Activated T-helper 1 cell treated with anti-CD3 and anti-CD28 coated beads, Interleukin-12 subunit alpha, Interleukin-12 subunit beta, Interleukin-2, Interleukin-4 antibody, amounts not matched to agents 30 ng/mL and 10 ng/mL and 1 ng/mL, durations not matched to agents 14 hours and 24 hours and 36 hours (primary cell): ENCODE measurements around the gene KRTAP10-2. TPM values are rescaled to one million over a fixed set of nuclear protein-coding genes. Genes with fewer than 3 reads are reported as not detected.

Source experiments
- DNase-seq: peaks from one replicate; pipeline ENCODE4 v3.0.0; 2021; ENCODE audit warnings: low spot score
- H3K27ac Mint-ChIP-seq: one replicate; pipeline ENCODE4 v1.8.0; 2021; ENCODE audit warnings: mild to moderate bottlenecking, mixed read lengths
- H3K27me3 Mint-ChIP-seq: one replicate; pipeline ENCODE4 v1.8.0; 2022; ENCODE audit warnings: mild to moderate bottlenecking, moderate library complexity, mixed read lengths; ENCODE audit not compliant: insufficient read depth
- H3K36me3 Mint-ChIP-seq: one replicate; pipeline ENCODE4 v1.8.0; 2021; ENCODE audit warnings: low read depth, mixed read lengths
- H3K4me1 Mint-ChIP-seq: one replicate; pipeline ENCODE4 v1.8.0; 2021; ENCODE audit warnings: low read depth, mixed read lengths
- H3K4me3 Mint-ChIP-seq: one replicate; pipeline ENCODE4 v1.8.0; 2021; ENCODE audit warnings: mild to moderate bottlenecking, moderate library complexity, mixed read lengths
- H3K9me3 Mint-ChIP-seq: one replicate; pipeline ENCODE4 v1.8.0; 2021; ENCODE audit warnings: mixed read lengths
- intact Hi-C: fragments of 100-400 bp; cut with micrococcal nuclease; formaldehyde crosslinking; loops from one replicate; pipeline ENCODE4 v1.15.1; 2024
- total RNA-seq: library from RNA; stranded (reverse); gene quantifications from 2 replicates; pipeline ENCODE4 v1.2.3, GENCODE V29; 2022

The KRTAP10-2 gene
- total RNA-seq, 1 donor from 2014 or later: not detected

GRCh38 chr21:44528634-44528995 is 22.7 kb downstream of the KRTAP10-2 start:
- Mint-ChIP-seq H3K9me3 (no peaks in the 10 kb centered on the region), H3K27me3 (no peaks in the 10 kb centered on the region), H3K27ac (no peak overlapping the region), H3K4me1 (no peaks in the 10 kb centered on the region), H3K4me3 (no peak overlapping the region), H3K36me3 (no peaks in the 10 kb centered on the region)
- DNase-seq: no peak
- intact Hi-C loops: no loop called here

DNA sequence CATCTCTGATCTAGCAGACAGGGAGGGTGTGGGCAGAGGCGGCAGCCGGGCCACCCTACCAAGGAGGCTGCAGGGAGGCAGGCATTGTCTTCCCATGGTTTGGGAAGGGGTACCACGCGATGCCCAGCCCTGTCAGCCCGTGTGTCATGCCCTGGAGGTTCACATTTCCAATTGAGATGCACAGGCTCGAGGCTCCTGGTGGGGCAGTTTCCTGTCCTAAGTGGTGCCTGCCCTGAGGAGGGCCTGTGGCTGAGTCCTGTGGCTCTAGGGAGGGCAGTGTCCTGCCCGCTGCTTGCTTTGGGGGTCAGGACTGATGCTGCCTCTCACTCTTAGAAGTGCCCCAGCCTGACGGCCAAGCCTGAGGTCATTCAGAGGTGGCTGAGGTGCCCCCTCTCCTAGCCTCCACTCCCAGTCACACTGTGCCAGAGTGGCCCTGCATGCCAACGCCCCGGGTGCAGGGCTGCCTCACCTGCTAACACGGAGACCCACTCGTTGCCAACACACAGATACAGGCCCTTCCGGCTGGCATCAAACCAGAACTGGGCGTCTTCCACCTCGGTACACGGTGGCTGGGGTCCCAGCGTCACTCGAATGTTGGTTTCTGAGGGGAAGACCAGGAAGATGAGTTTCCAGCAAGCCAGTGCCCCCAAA is 23.2 kb downstream of the KRTAP10-2 start:
- no peaks in the 10 kb centered on the region for H3K9me3 Mint-ChIP-seq
- intact Hi-C loops: no loop called here
- H3K4me1 Mint-ChIP-seq: no peaks in the 10 kb centered on the region
- H3K27ac Mint-ChIP-seq: no peak overlapping the region
- no peaks in the 10 kb centered on the region for H3K36me3 Mint-ChIP-seq
- no peaks in the 10 kb centered on the region for H3K27me3 Mint-ChIP-seq
- DNase-seq: no peak
- H3K4me3 Mint-ChIP-seq: no peak overlapping the region

DNA sequence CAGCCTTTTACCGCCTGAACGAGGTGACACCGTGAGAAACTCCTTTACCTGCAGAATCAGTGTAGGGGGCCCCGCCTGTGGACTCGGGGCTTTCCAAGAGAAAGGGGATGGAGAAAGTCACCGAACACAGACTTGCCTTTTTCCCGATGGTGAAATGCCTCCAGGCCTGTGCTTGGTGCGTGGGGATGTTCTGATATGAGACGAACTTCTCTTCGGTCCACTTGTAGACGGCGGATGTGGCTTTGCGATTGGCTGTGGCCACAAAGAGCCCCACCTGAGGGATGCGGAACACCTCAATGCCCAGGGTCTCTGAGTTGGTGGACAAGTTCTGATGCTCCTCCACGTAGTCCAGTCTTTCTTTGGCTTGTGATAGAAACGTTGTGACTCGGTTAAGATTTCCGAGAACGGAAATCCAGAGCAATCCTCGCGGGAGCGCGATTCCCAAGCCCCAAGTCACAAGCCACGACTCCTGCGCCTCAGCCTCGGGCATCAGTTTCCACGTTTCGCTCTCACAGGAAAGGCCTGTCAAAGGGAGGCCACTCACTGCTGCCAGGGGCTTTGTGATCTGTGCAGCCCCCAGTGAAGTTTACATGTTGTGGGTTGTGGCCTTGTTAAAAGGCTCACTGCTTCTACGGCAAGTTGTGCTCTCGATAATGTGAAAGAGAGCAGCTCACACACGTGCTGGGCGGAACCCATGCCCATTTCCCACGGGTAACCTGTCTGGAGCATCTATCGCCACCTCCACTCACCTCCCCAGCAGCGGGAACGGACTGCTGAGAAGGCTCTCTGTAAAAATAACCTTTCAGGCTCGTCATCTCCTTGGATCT is 23.9 kb downstream of the KRTAP10-2 start:
- H3K36me3 Mint-ChIP-seq: no peaks in the 10 kb centered on the region
- H3K9me3 Mint-ChIP-seq: no peaks in the 10 kb centered on the region
- intact Hi-C loops: no loop called here
- DNase-seq: no peak
- H3K4me1 Mint-ChIP-seq: no peaks in the 10 kb centered on the region
- no peaks in the 10 kb centered on the region for H3K27me3 Mint-ChIP-seq
- H3K4me3 Mint-ChIP-seq: no peak overlapping the region
- H3K27ac Mint-ChIP-seq: no peak overlapping the region

GRCh38 chr21:44526096-44526997 is 25.0 kb downstream of the KRTAP10-2 start:
- Mint-ChIP-seq H3K27me3 (no peaks in the 10 kb centered on the region), H3K27ac (no peak overlapping the region), H3K9me3 (no peaks in the 10 kb centered on the region), H3K4me1 (no peaks in the 10 kb centered on the region), H3K36me3 (no peaks in the 10 kb centered on the region), H3K4me3 (no peak overlapping the region)
- DNase-seq: no peak
- intact Hi-C loops: no loop called here

DNA sequence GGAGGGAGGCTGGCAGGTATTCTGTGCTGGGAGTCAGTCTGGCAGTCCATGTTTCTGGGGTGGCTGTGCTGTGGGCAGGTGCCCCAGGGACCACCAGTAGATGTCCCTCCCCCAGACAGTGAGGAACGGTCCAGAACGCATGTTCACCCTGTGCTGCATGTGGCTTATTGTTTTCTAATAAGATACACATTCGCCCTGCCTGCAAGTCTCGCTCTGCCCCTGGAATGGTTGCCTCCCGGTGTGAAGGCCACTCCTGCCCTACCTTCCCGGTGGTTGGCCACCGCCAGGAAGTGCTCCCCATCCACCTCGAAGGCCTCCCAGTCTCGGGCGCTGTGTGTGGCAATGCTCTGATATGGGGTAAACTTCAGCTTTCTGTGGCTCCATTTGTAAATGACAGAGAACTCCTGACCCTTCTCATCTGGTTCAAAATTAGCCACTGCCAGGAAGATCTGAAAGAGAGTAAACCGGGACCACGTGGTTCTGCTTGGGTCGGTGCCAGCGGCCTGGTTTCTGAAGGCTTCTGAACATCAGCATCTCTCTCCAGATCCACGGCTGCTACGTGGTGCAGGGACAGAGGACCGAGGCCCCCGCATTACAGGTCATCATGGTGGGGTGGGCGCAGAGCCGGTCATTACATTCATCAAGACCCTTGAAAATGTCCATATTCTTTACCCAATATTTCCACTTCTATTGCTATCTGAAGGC is 25.8 kb downstream of the KRTAP10-2 start:
- no peak for DNase-seq
- no peak overlapping the region for H3K4me3 Mint-ChIP-seq
- H3K27ac Mint-ChIP-seq: no peak overlapping the region
- no peaks in the 10 kb centered on the region for H3K27me3 Mint-ChIP-seq
- intact Hi-C loops: no loop called here
- H3K36me3 Mint-ChIP-seq: no peaks in the 10 kb centered on the region
- H3K4me1 Mint-ChIP-seq: no peaks in the 10 kb centered on the region
- H3K9me3 Mint-ChIP-seq: no peaks in the 10 kb centered on the region

DNA sequence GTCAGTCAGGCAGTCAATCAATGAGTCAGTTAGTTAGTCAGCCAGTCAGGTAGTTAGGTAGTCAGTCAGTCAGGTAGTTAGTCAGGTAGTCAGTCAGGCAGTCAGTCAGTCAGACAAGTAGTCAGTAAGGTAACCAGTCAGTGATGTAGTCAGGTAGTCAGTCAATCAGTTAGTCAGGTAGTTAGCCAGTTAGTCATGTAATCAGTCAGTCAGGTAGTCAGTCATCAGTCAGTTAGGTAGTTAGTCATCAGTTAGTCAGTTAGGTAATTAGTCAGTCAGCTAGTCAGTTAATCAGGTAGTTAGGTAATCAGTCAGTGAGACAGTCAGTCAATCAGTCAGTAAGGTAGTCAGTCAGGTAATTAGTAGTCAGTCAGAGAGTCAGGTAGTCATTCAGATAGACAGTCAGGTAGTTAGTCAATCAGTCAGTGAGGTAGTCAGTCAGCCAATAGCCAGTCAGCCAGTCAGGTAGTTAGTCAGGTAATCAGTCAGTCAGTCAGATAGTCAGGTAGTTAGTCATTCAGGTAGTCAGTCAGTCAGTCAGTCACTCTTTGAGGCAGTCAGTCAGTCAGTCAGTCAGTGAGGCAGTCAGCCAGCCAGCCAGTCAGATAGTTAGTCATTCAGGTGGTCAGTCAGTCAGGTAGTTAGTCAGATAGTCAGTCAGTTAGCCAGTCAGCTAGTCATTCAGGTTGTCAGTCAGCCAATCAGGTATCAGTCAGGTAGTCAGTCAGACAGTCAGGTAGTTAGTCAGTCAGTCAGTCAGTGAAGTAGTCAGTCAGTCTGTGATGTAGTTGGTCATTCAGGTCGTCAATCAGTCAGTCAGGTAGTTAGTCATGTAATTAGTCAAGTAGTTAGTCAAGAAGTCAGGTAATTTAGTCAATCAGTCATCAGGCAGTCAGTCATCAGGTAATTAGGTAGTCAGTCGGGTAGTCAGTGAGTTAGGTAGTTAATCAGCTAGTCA is 26.6 kb downstream of the KRTAP10-2 start:
- intact Hi-C loops: no loop called here
- no peaks in the 10 kb centered on the region for H3K4me1 Mint-ChIP-seq

GRCh38 chr21:44523567-44524413 is 27.5 kb downstream of the KRTAP10-2 start:
- Mint-ChIP-seq H3K4me3 (no peak overlapping the region), H3K4me1 (no peaks in the 10 kb centered on the region), H3K27me3 (no peaks in the 10 kb centered on the region), H3K9me3 (no peaks in the 10 kb centered on the region), H3K27ac (no peak overlapping the region), H3K36me3 (no peaks in the 10 kb centered on the region)
- DNase-seq: no peak
- intact Hi-C loops: no loop called here

More for the DNA sequence above, 26.6 kb downstream of the KRTAP10-2 start:
- Mint-ChIP-seq H3K4me3 (no peak overlapping the region), H3K27ac (no peak overlapping the region), H3K27me3 (no peaks in the 10 kb centered on the region), H3K9me3 (no peaks in the 10 kb centered on the region), H3K36me3 (no peaks in the 10 kb centered on the region)
- no peak for DNase-seq

- H3K27me3 Mint-ChIP-seq: no peaks in the 10 kb centered on the region
- no peaks in the 10 kb centered on the region for H3K4me1 Mint-ChIP-seq
- no peak overlapping the region for H3K4me3 Mint-ChIP-seq
- DNase-seq: no peak
- H3K9me3 Mint-ChIP-seq: no peaks in the 10 kb centered on the region
- H3K36me3 Mint-ChIP-seq: no peaks in the 10 kb centered on the region
- intact Hi-C loops: no loop called here
- H3K27ac Mint-ChIP-seq: no peak overlapping the region
Measured at GRCh38 chr21:44522753-44523204, 28.5 kb downstream of the KRTAP10-2 start.

DNA sequence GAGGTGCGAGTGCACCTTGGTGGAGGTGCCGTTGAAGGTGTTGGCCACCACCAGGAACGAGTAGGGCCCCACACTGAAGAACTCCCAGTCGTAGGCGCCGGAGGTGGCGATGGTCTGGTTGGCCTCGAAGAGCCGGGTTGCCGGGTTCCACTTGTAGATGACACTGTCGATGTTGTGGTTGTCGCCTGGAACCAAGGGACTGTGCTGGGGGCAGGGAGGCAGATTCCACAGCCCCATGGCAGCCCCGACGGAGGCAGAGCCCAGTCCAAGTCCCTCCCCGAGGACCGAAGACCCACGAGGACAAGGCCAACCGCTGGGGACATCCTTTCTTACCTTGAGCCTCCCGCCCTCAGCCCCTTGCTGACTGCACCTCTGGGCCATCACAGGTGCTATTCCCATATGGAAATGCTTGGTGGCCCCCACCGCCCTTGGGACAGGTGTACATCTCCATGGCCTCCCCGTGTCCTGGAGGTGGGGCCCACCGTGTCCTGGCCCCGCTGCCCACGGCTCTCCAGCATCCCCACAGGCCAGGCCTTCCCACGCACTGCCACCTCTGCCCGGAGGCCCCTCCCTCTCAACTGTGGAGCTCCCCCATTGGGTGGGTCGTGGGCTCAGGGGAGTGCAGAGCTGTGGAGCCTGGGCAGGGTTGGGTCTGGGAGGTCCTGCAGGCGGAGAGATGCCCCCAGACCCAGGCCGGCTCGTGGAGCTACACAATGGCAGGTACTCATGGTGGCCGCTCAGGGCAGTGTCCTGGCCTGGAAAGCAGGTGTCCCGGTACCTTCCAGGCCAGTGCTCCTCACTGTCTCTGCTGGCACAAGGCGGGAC is 29.2 kb downstream of the KRTAP10-2 start:
- H3K27me3 Mint-ChIP-seq: no peaks in the 10 kb centered on the region
- no peak for DNase-seq
- intact Hi-C loops: no loop called here
- H3K36me3 Mint-ChIP-seq: no peaks in the 10 kb centered on the region
- H3K4me3 Mint-ChIP-seq: no peak overlapping the region
- H3K9me3 Mint-ChIP-seq: no peaks in the 10 kb centered on the region
- H3K27ac Mint-ChIP-seq: no peak overlapping the region
- peaks cover 1% of the 10 kb centered on the region for H3K4me1 Mint-ChIP-seq

GRCh38 chr21:44521301-44521927 is 29.9 kb downstream of the KRTAP10-2 start:
- Mint-ChIP-seq H3K36me3 (no peaks in the 10 kb centered on the region), H3K27ac (no peak overlapping the region), H3K27me3 (no peaks in the 10 kb centered on the region), H3K4me3 (no peak overlapping the region), H3K9me3 (no peaks in the 10 kb centered on the region), H3K4me1 (peaks cover 4% of the 10 kb centered on the region)
- intact Hi-C loops: no loop called here
- no peak for DNase-seq
